ENCODE data around the gene LRP3.

Gene LRP3

GRCh38 chr19:33231511-33231910 is 37.4 kb downstream of the LRP3 start:
- no peak overlapping the region for H3K4me3 ChIP-seq (ENCODE audit: low read depth, low read length)
- DNase-seq (ENCODE audit: low read depth), result peak; percentile 47
- TF ChIP-seq MYC (IDR thresholded peaks at IDR 0.05; ENCODE audit: low read depth, low read length) (no peak), POLR2A (IDR thresholded peaks at IDR 0.05; ENCODE audit: extremely low read depth, insufficient read length) (no peak), CTCF (IDR thresholded peaks at IDR 0.05; ENCODE audit: low read depth, low read length) (no peak), MAX (IDR thresholded peaks at IDR 0.05; ENCODE audit: low read depth, low read length) (no peak)

DNA sequence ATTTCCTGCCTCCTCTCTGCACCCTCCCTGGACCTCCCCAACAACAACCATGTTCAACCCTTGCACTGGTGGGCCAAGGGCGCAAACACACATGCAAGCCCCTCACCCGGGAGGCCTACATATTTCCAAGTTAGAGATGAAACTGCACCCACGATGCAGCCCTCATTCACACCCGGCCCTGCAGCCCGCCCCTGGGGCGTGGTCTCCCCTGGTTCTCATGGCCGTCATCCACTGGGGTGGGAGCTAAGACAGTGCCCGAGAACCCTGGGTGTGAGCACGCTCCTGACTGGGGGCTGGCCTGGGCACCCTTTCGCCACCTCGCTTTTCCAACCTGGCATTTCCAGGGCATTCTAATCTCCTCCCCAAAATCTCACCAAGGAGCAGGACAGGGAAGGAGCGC is 38.5 kb downstream of the LRP3 start:
- TF ChIP-seq MYC (IDR thresholded peaks at IDR 0.05; ENCODE audit: low read depth, low read length), result no peak
- no peak for TF ChIP-seq CTCF (IDR thresholded peaks at IDR 0.05; ENCODE audit: low read depth, low read length)
- no peak for TF ChIP-seq POLR2A (IDR thresholded peaks at IDR 0.05; ENCODE audit: extremely low read depth, insufficient read length)
- TF ChIP-seq MAX (IDR thresholded peaks at IDR 0.05; ENCODE audit: low read depth, low read length), result no peak
- no peak for DNase-seq (ENCODE audit: low read depth)
- H3K4me3 ChIP-seq (ENCODE audit: low read depth, low read length), result no peak overlapping the region

- DNase-seq (ENCODE audit: low read depth), result no peak
- no peak overlapping the region for H3K4me3 ChIP-seq (ENCODE audit: low read depth, low read length)
- no peak for TF ChIP-seq MYC (IDR thresholded peaks at IDR 0.05; ENCODE audit: low read depth, low read length)
- no peak for TF ChIP-seq MAX (IDR thresholded peaks at IDR 0.05; ENCODE audit: low read depth, low read length)
- no peak for TF ChIP-seq CTCF (IDR thresholded peaks at IDR 0.05; ENCODE audit: low read depth, low read length)
- TF ChIP-seq POLR2A (IDR thresholded peaks at IDR 0.05; ENCODE audit: extremely low read depth, insufficient read length), result no peak
These were observed 39.1 kb downstream of the LRP3 start for GRCh38 chr19:33233056-33233873.

- TF ChIP-seq CTCF (IDR thresholded peaks at IDR 0.05; ENCODE audit: low read depth, low read length), result no peak
- TF ChIP-seq POLR2A (IDR thresholded peaks at IDR 0.05; ENCODE audit: extremely low read depth, insufficient read length), result no peak
- TF ChIP-seq MAX (IDR thresholded peaks at IDR 0.05; ENCODE audit: low read depth, low read length), result no peak
- no peak for TF ChIP-seq MYC (IDR thresholded peaks at IDR 0.05; ENCODE audit: low read depth, low read length)
- no peak for DNase-seq (ENCODE audit: low read depth)
These were observed 40.0 kb downstream of the LRP3 start for GRCh38 chr19:33234092-33234491.

GRCh38 chr19:33234736-33235135 is 40.6 kb downstream of the LRP3 start:
- DNase-seq (ENCODE audit: low read depth), result no peak
- H3K4me3 ChIP-seq (ENCODE audit: low read depth, low read length), result no peak overlapping the region
- no peak for TF ChIP-seq MAX (IDR thresholded peaks at IDR 0.05; ENCODE audit: low read depth, low read length)
- TF ChIP-seq MYC (IDR thresholded peaks at IDR 0.05; ENCODE audit: low read depth, low read length), result no peak
- no peak for TF ChIP-seq POLR2A (IDR thresholded peaks at IDR 0.05; ENCODE audit: extremely low read depth, insufficient read length)
- TF ChIP-seq CTCF (IDR thresholded peaks at IDR 0.05; ENCODE audit: low read depth, low read length), result no peak

More at GRCh38 chr19:33234092-33234491, 40.0 kb downstream of the LRP3 start:
- no peak overlapping the region for H3K4me3 ChIP-seq (ENCODE audit: low read depth, low read length)
